GM21526 (cell line): ENCODE results near the gene THAP4.
"Not testable (repeated sequence)": the region's sequence is repeated elsewhere in the genome, so short reads cannot be mapped to it uniquely, and the experiment has no call there.

Experiments used
- ATAC-seq: cut with Tn5 transposase; IDR thresholded peaks from one replicate; pipeline ENCODE4 v1.9.1; 2021; ENCODE audit warnings: moderate library complexity; ENCODE audit not compliant: unreplicated experiment, low FRiP score

Gene THAP4

GRCh38 chr2:241567266-241567665 lies 69.7 kb downstream of the THAP4 start:
- ATAC-seq: not testable (repeated sequence)

- ATAC-seq: no peak
These were observed 70.5 kb downstream of the THAP4 start for GRCh38 chr2:241566468-241566867.

GRCh38 chr2:241566021-241566420 lies 70.9 kb downstream of the THAP4 start:
- ATAC-seq: not testable (repeated sequence)

- ATAC-seq: no peak
These were observed 71.5 kb downstream of the THAP4 start for GRCh38 chr2:241565411-241565810.

GRCh38 chr2:241564596-241565410 lies 72.2 kb downstream of the THAP4 start:
- ATAC-seq: no peak

- ATAC-seq: no peak
These were observed 72.9 kb downstream of the THAP4 start for GRCh38 chr2:241563981-241564595.

GRCh38 chr2:241563571-241563980 lies 73.4 kb downstream of the THAP4 start:
- ATAC-seq: no peak

- no peak for ATAC-seq
These were observed 73.9 kb downstream of the THAP4 start for GRCh38 chr2:241563031-241563507.

- no peak for ATAC-seq
These were observed 74.6 kb downstream of the THAP4 start for GRCh38 chr2:241562269-241562891.

- no peak for ATAC-seq
These were observed 75.1 kb downstream of the THAP4 start for GRCh38 chr2:241561832-241562231.

GRCh38 chr2:241560883-241561474 lies 76.0 kb downstream of the THAP4 start:
- ATAC-seq: no peak

GRCh38 chr2:241560162-241560882 lies 76.6 kb downstream of the THAP4 start:
- no peak for ATAC-seq

- ATAC-seq: no peak
These were observed 77.4 kb downstream of the THAP4 start for GRCh38 chr2:241559323-241560161.

GRCh38 chr2:241558532-241559322 lies 78.2 kb downstream of the THAP4 start, which contains the start of gene BOK:
BOK (plus strand) TSS chr2:241558745; CDS start chr2:241559484, 739 bp downstream.
- ATAC-seq: no peak

- no peak for ATAC-seq
These were observed 80.2 kb downstream of the THAP4 start for GRCh38 chr2:241556746-241557145.

GRCh38 chr2:241555711-241556110 lies 81.2 kb downstream of the THAP4 start:
- ATAC-seq: no peak

GRCh38 chr2:241554610-241555322 lies 82.2 kb downstream of the THAP4 start:
- ATAC-seq: no peak

GRCh38 chr2:241553981-241554380 lies 83.0 kb downstream of the THAP4 start:
- ATAC-seq: no peak
